ENCODE results near the gene GRIK3.

Gene GRIK3

GRCh38 chr1:36975642-36976041 lies 58.7 kb downstream of the GRIK3 start:
- DNase-seq, result no peak

GRCh38 chr1:36973056-36973455 lies 61.3 kb downstream of the GRIK3 start:
- DNase-seq, result no peak

GRCh38 chr1:36971852-36972618 lies 62.3 kb downstream of the GRIK3 start:
- DNase-seq, result no peak

GRCh38 chr1:36968730-36969129 lies 65.6 kb downstream of the GRIK3 start:
- no peak for DNase-seq

- no peak for DNase-seq
Observed at GRCh38 chr1:36966242-36966641, 68.1 kb downstream of the GRIK3 start.

GRCh38 chr1:36965275-36966159 lies 68.8 kb downstream of the GRIK3 start:
- no peak for DNase-seq

- no peak for DNase-seq
Observed at GRCh38 chr1:36964830-36965229, 69.5 kb downstream of the GRIK3 start.

- DNase-seq, result no peak
Observed at GRCh38 chr1:36963006-36963405, 71.3 kb downstream of the GRIK3 start.

GRCh38 chr1:36961062-36961615 lies 73.2 kb downstream of the GRIK3 start:
- no peak for DNase-seq

- no peak for DNase-seq
Observed at GRCh38 chr1:36956570-36956969, 77.7 kb downstream of the GRIK3 start.

GRCh38 chr1:36955016-36955415 lies 79.3 kb downstream of the GRIK3 start:
- DNase-seq, result no peak

- DNase-seq, result no peak
Observed at GRCh38 chr1:36953061-36953460, 81.3 kb downstream of the GRIK3 start.

- no peak for DNase-seq
Observed at GRCh38 chr1:36951761-36952160, 82.6 kb downstream of the GRIK3 start.

- DNase-seq, result no peak
Observed at GRCh38 chr1:36951292-36951750, 83.0 kb downstream of the GRIK3 start.

GRCh38 chr1:36950604-36951291 lies 83.6 kb downstream of the GRIK3 start:
- no peak for DNase-seq

GRCh38 chr1:36948606-36949005 lies 85.7 kb downstream of the GRIK3 start:
- DNase-seq, result no peak

- DNase-seq, result no peak
Observed at GRCh38 chr1:36948147-36948546, 86.2 kb downstream of the GRIK3 start.

- DNase-seq, result no peak
Observed at GRCh38 chr1:36947384-36947783, 86.9 kb downstream of the GRIK3 start.

GRCh38 chr1:36944883-36945282 lies 89.4 kb downstream of the GRIK3 start:
- no peak for DNase-seq

- no peak for DNase-seq
Observed at GRCh38 chr1:36942148-36942547, 92.2 kb downstream of the GRIK3 start.

- no peak for DNase-seq
Observed at GRCh38 chr1:36941316-36941978, 92.9 kb downstream of the GRIK3 start.

GRCh38 chr1:36938819-36939218 lies 95.5 kb downstream of the GRIK3 start:
- no peak for DNase-seq

GRCh38 chr1:36937371-36937770 lies 96.9 kb downstream of the GRIK3 start:
- DNase-seq, result no peak
